T-cell (primary cell): ENCODE data around the gene PTEN. TPM values are rescaled to one million over a fixed set of nuclear protein-coding genes. Genes with fewer than 3 reads are reported as not detected.

Experiments used
- ATAC-seq, 4 experiments: fragments of 200-7000 bp in 3 of 4; fragments of 150-1000 bp in 1 of 4; cut with Tn5 transposase; replicated peaks in 1 of 4; 1 replicate in 3 of 4; 2 replicates in 1 of 4; pipeline ENCODE4 v1.10.0; 2021; ENCODE audit warnings: moderate library complexity in 3 of 4, mild to moderate bottlenecking in 2 of 4, moderate number of reproducible peaks in 1 of 4
- CTCF ChIA-PET, 2 donors: fragments of 300-600 bp; sonication (Branson Sonifier 250); formaldehyde crosslinking; loops; one replicate each; lab custom pipeline; 2022; ENCODE audit warnings: antibody characterized with exemption in 2 of 2; lab: Charles Lee
- POLR2A ChIA-PET, 2 donors: fragments of 300-600 bp; sonication (Branson Sonifier 250); formaldehyde crosslinking; loops; one replicate each; lab custom pipeline; 2022; ENCODE audit warnings: antibody characterized with exemption in 2 of 2; lab: Charles Lee
- DNase-seq, 35 experiments: peaks; one replicate each; pipeline versions ENCODE4 v3.0.0 to v3.0.0-alpha.2; 2013 to 2023
- H3K27ac ChIP-seq: one replicate; pipeline ENCODE4 v1.5.1; 2013; ENCODE audit warnings: low read length
- H3K27me3 ChIP-seq, 2 experiments: replicated peaks in 1 of 2; 1 replicate in 1 of 2; 2 replicates in 1 of 2; pipeline versions ENCODE4 v1.6.1 to v1.7.0; 2013; ENCODE audit warnings: low read length in 1 of 2, mixed read lengths in 1 of 2; ENCODE audit not compliant: control insufficient read depth in 2 of 2, insufficient read depth in 2 of 2; ENCODE audit errors: extremely low read depth in 1 of 2
- H3K36me3 ChIP-seq, 2 donors: 1 replicate in 1 of 2; 2 replicates in 1 of 2; pipeline versions ENCODE4 v1.6.1 to v1.7.0; 2013; ENCODE audit warnings: low read length in 1 of 2; ENCODE audit not compliant: control insufficient read depth in 2 of 2, insufficient read depth in 1 of 2; ENCODE audit errors: extremely low read depth in 1 of 2
- H3K4me1 ChIP-seq, 2 experiments: 1 replicate in 1 of 2; 2 replicates in 1 of 2; pipeline versions ENCODE4 v1.6.1 to v1.7.0; 2013; ENCODE audit warnings: low read length in 2 of 2, mixed read lengths in 1 of 2; ENCODE audit not compliant: insufficient read depth in 2 of 2, control insufficient read depth in 1 of 2; ENCODE audit errors: extremely low read depth in 1 of 2
- H3K4me3 ChIP-seq, 2 donors: 1 replicate in 1 of 2; 2 replicates in 1 of 2; pipeline versions ENCODE4 v1.5.1 to v1.7.0; 2013; ENCODE audit warnings: mild to moderate bottlenecking in 2 of 2, low read length in 1 of 2, moderate library complexity in 1 of 2; ENCODE audit not compliant: control insufficient read depth in 1 of 2; ENCODE audit errors: extremely low read depth in 1 of 2
- H3K9me3 ChIP-seq: 2 replicates; pipeline ENCODE4 v1.7.0; 2013
- H3K27ac Mint-ChIP-seq, 2 donors: one replicate each; pipeline ENCODE4 v1.8.0; 2020 to 2021; ENCODE audit warnings: mild to moderate bottlenecking in 2 of 2, mixed read lengths in 2 of 2
- H3K27me3 Mint-ChIP-seq, 2 donors: one replicate each; pipeline ENCODE4 v1.8.0; 2021 to 2022; ENCODE audit warnings: mixed read lengths in 2 of 2
- H3K36me3 Mint-ChIP-seq: one replicate; pipeline ENCODE4 v1.8.0; 2021; ENCODE audit warnings: mixed read lengths
- H3K4me1 Mint-ChIP-seq, 3 donors: one replicate each; pipeline ENCODE4 v1.8.0; 2020 to 2022; ENCODE audit warnings: mixed read lengths in 3 of 3, mild to moderate bottlenecking in 1 of 3
- H3K4me3 Mint-ChIP-seq, 3 donors: one replicate each; pipeline ENCODE4 v1.8.0; 2020 to 2022; ENCODE audit warnings: mild to moderate bottlenecking in 3 of 3, mixed read lengths in 3 of 3, moderate library complexity in 3 of 3
- H3K9me3 Mint-ChIP-seq, 3 donors: one replicate each; pipeline ENCODE4 v1.8.0; 2020 to 2022; ENCODE audit warnings: mixed read lengths in 3 of 3
- WGBS: methylation state at CpG from one replicate; pipeline ENCODE4 v1.1.5; 2013; ENCODE audit warnings: missing lambda C conversion rate; ENCODE audit not compliant: insufficient coverage; 5-methylcytosine and 5-hydroxymethylcytosine counted together
- total RNA-seq, 35 experiments: library from RNA in 6 of 35; stranded (reverse) in 6 of 35; fragments of 120-200 nt in 1 of 35; gene quantifications; one replicate each; pipeline versions ENCODE4 v1.2.1 to v1.2.4 and lab custom pipeline; 2013 to 2026

Gene PTEN
- total RNA-seq, 5 donors from 2014 or later (not counting 1 experiment from before 2014, with no cell fraction given): 59.9 to 98.7 (median 66.9) TPM

- H3K4me3 Mint-ChIP-seq: no peak overlapping the region
- no peaks in the 10 kb centered on the region for H3K4me1 ChIP-seq
- CTCF ChIA-PET: no interaction called here
- H3K4me3 ChIP-seq: no peak overlapping the region
- H3K36me3 Mint-ChIP-seq: peaks cover 16% of the 10 kb centered on the region
- no peak for ATAC-seq
- H3K9me3 Mint-ChIP-seq: peaks cover 0 to 9% (median 0%) of the 10 kb centered on the region in 3 donors
- 100% methylated on average over 2 of the region's 4 CpGs for WGBS
- H3K4me1 Mint-ChIP-seq: no peaks in the 10 kb centered on the region
- H3K27ac ChIP-seq: no peak overlapping the region
- H3K9me3 ChIP-seq: no peaks in the 10 kb centered on the region
- H3K27me3 ChIP-seq: no peaks in the 10 kb centered on the region
- DNase-seq: no peak
- POLR2A ChIA-PET: no interaction called here
- no peaks in the 10 kb centered on the region for H3K27me3 Mint-ChIP-seq
- H3K36me3 ChIP-seq: no peaks in the 10 kb centered on the region
- H3K27ac Mint-ChIP-seq: no peak overlapping the region
These were observed 27.3 kb upstream of the PTEN start for GRCh38 chr10:87836098-87836497.

DNA sequence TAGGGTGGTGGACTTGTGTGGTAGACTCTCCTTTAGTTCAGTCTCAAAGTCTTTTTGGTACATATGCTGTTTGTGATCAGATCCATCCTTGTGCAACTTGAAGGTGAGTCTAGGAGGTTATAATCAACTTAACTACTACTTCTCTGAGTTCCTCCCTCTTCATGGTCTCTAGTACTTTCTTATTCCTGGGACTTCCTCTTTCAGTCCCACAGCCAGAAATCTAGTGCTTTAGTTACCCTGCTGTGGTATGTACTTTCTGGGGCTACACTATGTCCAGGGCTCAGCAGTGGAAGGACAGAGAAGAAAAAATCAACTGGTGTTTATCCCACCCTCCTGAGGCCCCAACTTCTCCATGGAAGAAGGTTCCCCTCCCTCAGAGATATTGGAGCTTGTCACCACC is 26.0 kb upstream of the PTEN start:
- Histone ChIP-seq H3K9me3 (no peaks in the 10 kb centered on the region), H3K36me3 (no peaks in the 10 kb centered on the region), H3K4me1 (no peaks in the 10 kb centered on the region), H3K27me3 (no peaks in the 10 kb centered on the region), H3K27ac (no peak overlapping the region), H3K4me3 (no peak overlapping the region)
- Mint-ChIP-seq H3K27ac (no peak overlapping the region), H3K27me3 (no peaks in the 10 kb centered on the region), H3K9me3 (peaks cover 0 to 9% (median 0%) of the 10 kb centered on the region in 3 donors), H3K36me3 (peaks cover 16% of the 10 kb centered on the region), H3K4me3 (no peak overlapping the region), H3K4me1 (no peaks in the 10 kb centered on the region)
- ATAC-seq (no peak), DNase-seq (no peak)
- ChIA-PET POLR2A (no interaction called here), CTCF (no interaction called here)

- Histone ChIP-seq H3K4me1 (no peaks in the 10 kb centered on the region), H3K27me3 (no peaks in the 10 kb centered on the region), H3K4me3 (no peak overlapping the region), H3K36me3 (no peaks in the 10 kb centered on the region), H3K9me3 (no peaks in the 10 kb centered on the region), H3K27ac (no peak overlapping the region)
- no peak overlapping the region for H3K4me3 Mint-ChIP-seq
- peaks cover 0 to 9% (median 0%) of the 10 kb centered on the region in 3 donors for H3K9me3 Mint-ChIP-seq
- ATAC-seq (no peak), DNase-seq (no peak)
- ChIA-PET CTCF (interaction anchor here (0.6 to 0.7 kb wide), 3 partner anchors 12 to 241 kb away, joined by 3 read pairs; no protein-coding TSS in a partner anchor), POLR2A (interaction anchor here (0.6 to 0.7 kb wide), 3 partner anchors 8 to 1853 kb away, joined by 4 to 7 read pairs (median 5); no protein-coding TSS in a partner anchor)
- H3K27ac Mint-ChIP-seq: no peak overlapping the region
- no peaks in the 10 kb centered on the region for H3K27me3 Mint-ChIP-seq
- H3K36me3 Mint-ChIP-seq: peaks cover 16% of the 10 kb centered on the region
- no peaks in the 10 kb centered on the region for H3K4me1 Mint-ChIP-seq
- 80% methylated on average over 1 of the region's 2 CpGs for WGBS
These were observed 24.8 kb upstream of the PTEN start for GRCh38 chr10:87838650-87839049.

GRCh38 chr10:87841186-87841585 is 22.2 kb upstream of the PTEN start:
- peaks cover 0 to 6% (median 0%) of the 10 kb centered on the region in 3 donors for H3K9me3 Mint-ChIP-seq
- Histone ChIP-seq H3K4me1 (no peaks in the 10 kb centered on the region), H3K9me3 (no peaks in the 10 kb centered on the region), H3K27me3 (no peaks in the 10 kb centered on the region), H3K36me3 (no peaks in the 10 kb centered on the region), H3K27ac (no peak overlapping the region), H3K4me3 (no peak overlapping the region)
- peaks cover 13% of the 10 kb centered on the region for H3K36me3 Mint-ChIP-seq
- no peak for ATAC-seq
- H3K4me3 Mint-ChIP-seq: no peak overlapping the region
- no peaks in the 10 kb centered on the region for H3K27me3 Mint-ChIP-seq
- DNase-seq: no peak
- H3K27ac Mint-ChIP-seq: no peak overlapping the region
- POLR2A ChIA-PET: interaction anchor here in 1 of 2 donors (0.6 kb wide), 1 partner anchor 18 kb away, joined by 4 read pairs; no protein-coding TSS in a partner anchor
- no peaks in the 10 kb centered on the region for H3K4me1 Mint-ChIP-seq
- CTCF ChIA-PET: interaction anchor here in 1 of 2 donors (0.5 to 1.4 kb wide), 2 partner anchors 9 to 16 kb away, joined by 3 to 5 read pairs; no protein-coding TSS in a partner anchor
- 100% methylated on average over 2 of the region's 3 CpGs for WGBS

DNA sequence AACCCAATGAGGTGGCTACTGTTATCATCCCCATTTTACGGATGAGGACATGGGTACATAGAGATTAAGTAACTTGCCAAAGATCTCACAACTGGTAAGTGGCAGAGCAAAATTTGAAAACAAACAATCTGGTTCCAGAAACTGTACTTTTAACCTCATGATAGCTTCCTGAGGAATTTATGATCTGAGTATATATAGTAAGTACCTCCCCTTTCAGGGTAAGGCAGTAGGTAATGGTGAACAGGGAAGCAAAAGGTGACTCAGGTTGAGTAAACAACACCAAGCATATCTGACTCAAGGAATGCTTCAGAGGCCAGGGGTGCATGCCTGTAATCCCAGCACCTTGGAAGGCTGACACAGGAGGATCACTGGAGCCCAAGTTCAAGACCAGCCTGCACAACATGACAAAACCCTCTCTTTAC is 21.2 kb upstream of the PTEN start:
- Mint-ChIP-seq H3K4me3 (no peak overlapping the region), H3K27me3 (no peaks in the 10 kb centered on the region), H3K27ac (no peak overlapping the region), H3K9me3 (no peaks in the 10 kb centered on the region), H3K36me3 (peaks cover 7% of the 10 kb centered on the region), H3K4me1 (no peaks in the 10 kb centered on the region)
- DNase-seq (no peak), ATAC-seq (no peak)
- H3K27me3 ChIP-seq: no peaks in the 10 kb centered on the region
- no peaks in the 10 kb centered on the region for H3K36me3 ChIP-seq
- no peak overlapping the region for H3K27ac ChIP-seq
- no peak overlapping the region for H3K4me3 ChIP-seq
- no peaks in the 10 kb centered on the region for H3K4me1 ChIP-seq
- H3K9me3 ChIP-seq: no peaks in the 10 kb centered on the region
- CTCF ChIA-PET: no interaction called here
- POLR2A ChIA-PET: no interaction called here
- no CpG with 5 or more reads among the region's 1 CpG for WGBS

DNA sequence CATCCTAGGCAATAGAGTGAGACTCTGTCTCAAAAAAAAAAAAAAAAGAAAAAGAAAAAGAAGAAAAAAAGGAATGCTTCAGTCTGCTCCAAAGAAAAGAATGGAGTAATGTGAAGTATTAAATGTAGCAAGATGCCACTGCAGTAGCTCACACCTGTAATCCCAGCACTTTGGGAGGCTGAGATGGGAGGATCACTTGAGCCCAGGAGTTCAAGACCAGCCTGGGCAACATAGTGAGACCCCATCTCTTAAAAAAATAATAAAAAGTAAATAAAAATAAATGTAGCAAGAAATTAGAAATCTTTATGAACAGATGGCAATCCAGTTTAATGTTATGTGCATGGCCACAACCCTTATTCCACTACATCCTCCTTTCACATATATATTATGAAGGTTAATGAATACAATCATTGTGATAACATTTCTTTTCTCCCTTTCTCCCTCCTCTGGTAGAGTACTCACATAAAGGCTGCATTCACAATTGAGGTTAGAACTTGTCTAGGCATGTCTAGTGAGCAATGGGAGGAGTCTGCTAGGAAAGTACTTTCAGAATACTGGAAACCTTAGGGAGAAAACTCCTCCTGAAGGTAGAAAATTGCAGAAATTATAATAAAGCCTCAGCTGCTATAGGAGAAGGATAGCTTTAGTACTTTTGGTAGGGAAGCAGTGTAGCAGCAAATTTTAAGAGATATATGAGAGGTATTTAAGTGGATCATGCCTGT is 20.5 kb upstream of the PTEN start:
- no peaks in the 10 kb centered on the region for H3K36me3 ChIP-seq
- Mint-ChIP-seq H3K4me3 (no peak overlapping the region), H3K36me3 (peaks cover 3% of the 10 kb centered on the region), H3K27ac (no peak overlapping the region), H3K9me3 (no peaks in the 10 kb centered on the region), H3K4me1 (no peaks in the 10 kb centered on the region), H3K27me3 (no peaks in the 10 kb centered on the region)
- ATAC-seq (no peak), DNase-seq (no peak)
- ChIA-PET POLR2A (no interaction called here), CTCF (interaction anchor here in 1 of 2 donors (0.7 kb wide), 1 partner anchor 519 kb away, joined by 3 read pairs; no protein-coding TSS in a partner anchor)
- no peaks in the 10 kb centered on the region for H3K4me1 ChIP-seq
- H3K27ac ChIP-seq: no peak overlapping the region
- no peaks in the 10 kb centered on the region for H3K9me3 ChIP-seq
- no peaks in the 10 kb centered on the region for H3K27me3 ChIP-seq
- no peak overlapping the region for H3K4me3 ChIP-seq
